MG63 (cell line): ENCODE measurements around the gene LCE3E. TPM values are rescaled to one million over a fixed set of nuclear protein-coding genes. Genes with fewer than 3 reads are reported as not detected.
A peak's percentile ranks its signal among the peaks of the same experiment; 100 is the strongest.
"Not testable (repeated sequence)": the region's sequence is repeated elsewhere in the genome, so short reads cannot be mapped to it uniquely, and the experiment has no call there.

Experiments
- DNase-seq: peaks from one replicate; pipeline ENCODE4 v3.0.0-alpha.2; 2020
- H3K27me3 ChIP-seq: fragments of 250-450 bp; sonication (Bioruptor Pico); 2 replicates; pipeline ENCODE4 v1.5.1; 2020; ENCODE audit warnings: mild to moderate bottlenecking, moderate library complexity
- H3K36me3 ChIP-seq: fragments of 250-450 bp; sonication (Bioruptor Pico); 2 replicates; pipeline ENCODE4 v1.5.1; 2020; ENCODE audit warnings: mild to moderate bottlenecking, moderate library complexity
- H3K4me3 ChIP-seq: fragments of 250-450 bp; sonication (Bioruptor Pico); 2 replicates; pipeline ENCODE4 v1.5.1; 2020; ENCODE audit warnings: mild to moderate bottlenecking, moderate library complexity
- H3K9me3 ChIP-seq: fragments of 250-450 bp; sonication (Bioruptor Pico); 2 replicates; pipeline ENCODE4 v1.5.1; 2020; ENCODE audit warnings: mild to moderate bottlenecking, moderate library complexity
- total RNA-seq: library from RNA; depleted of rRNA; stranded (reverse); fragments of >200 nt; shearing (Covaris generic); gene quantifications from 2 replicates; pipeline ENCODE4 v1.2.3, GENCODE V29; 2014; ENCODE audit warnings: low replicate concordance; rRNA removed

The LCE3E gene, protein sequence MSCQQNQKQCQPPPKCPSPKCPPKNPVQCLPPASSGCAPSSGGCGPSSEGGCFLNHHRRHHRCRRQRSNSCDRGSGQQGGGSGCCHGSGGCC
- not detected in 2 replicates for total RNA-seq

GRCh38 chr1:152566681-152567080, at the start of gene LCE3E:
Gene LCE3E (minus strand): TSS chr1:152566780. CDS start chr1:152566208, 572 bp downstream.
- 0 out of 2 replicates have a peak, but pooled peaks cover 2% of the 10 kb centered on the region for H3K9me3 ChIP-seq
- no peaks in the 10 kb centered on the region for H3K27me3 ChIP-seq
- H3K4me3 ChIP-seq: no peak within 1 kb of the TSS
- no peaks in the 10 kb centered on the region for H3K36me3 ChIP-seq
- no peak for DNase-seq

DNA sequence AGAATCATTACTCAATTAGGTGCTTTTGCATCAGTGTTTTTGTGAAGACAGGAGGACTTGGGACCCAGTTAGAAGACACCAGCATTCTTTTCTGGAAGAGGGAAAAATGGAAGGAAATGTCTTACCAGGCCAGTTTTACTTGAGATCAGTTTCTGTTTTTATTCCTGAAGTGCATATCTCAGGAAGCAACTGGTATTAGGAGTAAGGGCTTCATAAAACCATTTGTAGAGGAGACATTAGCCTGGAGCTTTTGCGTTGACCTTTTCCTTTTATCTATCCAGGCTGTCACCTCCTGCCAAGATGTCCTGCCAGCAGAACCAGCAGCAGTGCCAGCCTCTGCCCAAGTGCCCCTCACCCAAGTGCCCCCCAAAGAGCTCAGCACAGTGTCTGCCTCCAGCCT, 46.9 kb upstream of the LCE3E start, which contains the start of gene LCE3B:
TSS of gene LCE3B (plus strand) at position 301 of the 400 bp plus-strand sequence. CDS start at position 301, 0 bp downstream.
- Histone ChIP-seq H3K9me3 (peaks cover 5% of the 10 kb centered on the region; the same call in 1 of the 2 replicates), H3K4me3 (no peak within 1 kb of the TSS), H3K27me3 (no peaks in the 10 kb centered on the region), H3K36me3 (no peaks in the 10 kb centered on the region)
- no peak for DNase-seq

DNA sequence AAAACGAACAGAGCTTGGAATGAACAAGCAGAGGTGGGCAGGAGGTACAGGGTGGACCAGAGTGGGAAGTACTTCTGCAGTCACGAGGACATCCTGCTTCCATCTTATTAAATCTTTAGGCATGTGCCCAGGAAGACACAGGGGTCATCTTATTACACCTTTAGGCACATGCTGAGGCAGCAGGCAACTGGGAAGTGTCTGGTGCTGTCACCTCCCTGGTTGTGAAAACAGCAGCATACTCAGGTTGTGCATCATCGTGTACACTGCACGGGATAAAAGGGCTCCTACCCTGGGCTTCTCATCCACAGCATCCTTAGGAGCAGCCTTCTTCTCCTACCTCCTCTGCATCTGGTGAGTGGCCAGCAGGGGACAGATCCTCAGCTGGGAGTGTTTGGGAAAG, 33.4 kb upstream of the LCE3E start, which contains the start of gene LCE3C:
TSS of gene LCE3C (plus strand) at position 301 of the 400 bp plus-strand sequence. CDS start 498 bp downstream, outside the sequence.
- no peak for DNase-seq
- Histone ChIP-seq H3K36me3 (no peaks in the 10 kb centered on the region), H3K27me3 (no peaks in the 10 kb centered on the region), H3K9me3 (no peaks in the 10 kb centered on the region), H3K4me3 (no peak within 1 kb of the TSS)

- DNase-seq: no peak
- no peak overlapping the region for H3K4me3 ChIP-seq
- H3K9me3 ChIP-seq: no peaks in the 10 kb centered on the region
- H3K27me3 ChIP-seq: no peaks in the 10 kb centered on the region
- H3K36me3 ChIP-seq: no peaks in the 10 kb centered on the region
These were observed 30.4 kb upstream of the LCE3E start for GRCh38 chr1:152596986-152597385.

- no peak for DNase-seq
- H3K4me3 ChIP-seq: no peak overlapping the region
- H3K9me3 ChIP-seq: no peaks in the 10 kb centered on the region
- H3K36me3 ChIP-seq: no peaks in the 10 kb centered on the region
- no peaks in the 10 kb centered on the region for H3K27me3 ChIP-seq
These were observed 19.0 kb upstream of the LCE3E start for GRCh38 chr1:152585586-152585985.

DNA sequence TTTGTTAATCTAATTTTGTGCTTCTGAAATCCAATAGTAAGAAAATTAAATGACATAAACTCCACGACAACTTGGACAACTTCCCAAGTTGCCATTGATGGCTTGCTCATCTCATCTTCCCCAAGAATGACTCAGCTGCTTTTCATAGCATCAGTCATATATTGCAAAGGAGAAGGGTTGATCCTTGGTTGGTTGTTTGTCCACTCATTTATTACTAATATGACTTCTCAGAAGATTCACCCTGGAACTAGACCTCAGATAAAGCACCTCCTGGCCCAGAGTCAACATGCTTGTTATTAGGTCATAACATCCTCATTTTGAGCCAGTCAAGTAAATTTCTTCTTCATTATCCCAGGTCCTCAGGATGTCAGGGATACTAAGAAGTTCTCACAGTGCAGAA, 16.1 kb upstream of the LCE3E start:
- H3K36me3 ChIP-seq: no peaks in the 10 kb centered on the region
- peak; percentile 53 for DNase-seq
- H3K27me3 ChIP-seq: no peaks in the 10 kb centered on the region
- H3K9me3 ChIP-seq: no peaks in the 10 kb centered on the region
- H3K4me3 ChIP-seq: no peak overlapping the region

- no peaks in the 10 kb centered on the region for H3K27me3 ChIP-seq
- no peak within 1 kb of the TSS for H3K4me3 ChIP-seq
- H3K36me3 ChIP-seq: no peaks in the 10 kb centered on the region
- H3K9me3 ChIP-seq: no peaks in the 10 kb centered on the region
- no peak for DNase-seq
These were observed 13.9 kb upstream of the LCE3E start, which contains the start of gene LCE3D for GRCh38 chr1:152580433-152580832. Gene LCE3D (minus strand): TSS chr1:152580516. CDS start chr1:152579936, 580 bp downstream.

GRCh38 chr1:152579526-152579925, 12.9 kb upstream of the LCE3E start:
- not testable (repeated sequence) for H3K36me3 ChIP-seq, H3K27me3 ChIP-seq, H3K9me3 ChIP-seq, DNase-seq, H3K4me3 ChIP-seq

DNA sequence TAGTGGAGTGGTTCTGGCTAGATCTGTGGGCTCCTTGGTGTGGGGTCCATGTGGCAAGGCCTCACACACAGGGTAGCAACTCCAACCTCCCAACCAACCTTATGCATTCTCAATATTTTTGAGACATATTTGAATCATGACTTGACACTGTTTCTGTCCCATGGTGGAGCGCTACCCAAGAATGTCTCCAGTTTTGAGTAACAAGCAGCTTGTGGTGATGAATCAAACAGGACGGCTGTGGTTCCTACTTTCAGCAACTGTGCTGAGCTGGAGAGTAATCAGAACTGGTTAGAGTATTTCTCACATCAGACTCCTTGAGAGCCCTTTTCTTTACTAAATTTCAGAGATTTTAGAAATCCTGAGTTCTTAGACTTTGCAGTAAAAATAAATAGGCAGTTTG, 10.6 kb upstream of the LCE3E start:
- Histone ChIP-seq H3K27me3 (0 out of 2 replicates have a peak, but pooled peaks cover 6% of the 10 kb centered on the region), H3K36me3 (no peaks in the 10 kb centered on the region), H3K9me3 (no peaks in the 10 kb centered on the region), H3K4me3 (no peak overlapping the region)
- no peak for DNase-seq

- H3K36me3 ChIP-seq: no peaks in the 10 kb centered on the region
- 0 out of 2 replicates have a peak, but pooled peaks cover 2% of the 10 kb centered on the region for H3K9me3 ChIP-seq
- DNase-seq: no peak
- no peaks in the 10 kb centered on the region for H3K27me3 ChIP-seq
- H3K4me3 ChIP-seq: no peak overlapping the region
These were observed 905 bp downstream of the LCE3E start for GRCh38 chr1:152565535-152566215.

DNA sequence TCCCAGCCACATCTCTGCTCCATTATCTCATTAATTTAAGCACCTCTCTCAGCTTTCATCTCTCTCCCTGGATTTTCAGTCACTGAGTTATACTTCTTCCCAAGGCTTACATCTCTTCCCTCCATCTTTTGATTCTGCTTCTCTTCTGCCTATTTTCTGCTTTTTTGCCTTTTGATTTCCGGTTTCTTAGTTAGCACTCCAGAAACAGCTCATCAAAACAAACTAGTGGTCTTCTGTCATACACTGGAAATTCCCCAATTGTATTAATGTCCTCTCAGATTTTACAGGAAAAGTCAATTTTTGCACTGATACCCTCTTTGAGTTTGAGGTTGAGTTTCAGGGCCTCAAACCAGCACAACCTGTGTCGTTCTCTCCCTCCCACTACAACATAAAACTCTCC, 1.5 kb downstream of the LCE3E start:
- Histone ChIP-seq H3K36me3 (no peaks in the 10 kb centered on the region), H3K27me3 (no peaks in the 10 kb centered on the region), H3K4me3 (no peak overlapping the region), H3K9me3 (0 out of 2 replicates have a peak, but pooled peaks cover 2% of the 10 kb centered on the region)
- DNase-seq: no peak

GRCh38 chr1:152548358-152548757, 18.2 kb downstream of the LCE3E start:
- H3K36me3 ChIP-seq, H3K9me3 ChIP-seq, H3K4me3 ChIP-seq, DNase-seq, H3K27me3 ChIP-seq: not testable (repeated sequence)

GRCh38 chr1:152546704-152547103, 19.9 kb downstream of the LCE3E start:
- Histone ChIP-seq H3K27me3 (no peaks in the 10 kb centered on the region), H3K4me3 (no peak overlapping the region), H3K9me3 (0 out of 2 replicates have a peak, but pooled peaks cover 1% of the 10 kb centered on the region), H3K36me3 (no peaks in the 10 kb centered on the region)
- DNase-seq: no peak

DNA sequence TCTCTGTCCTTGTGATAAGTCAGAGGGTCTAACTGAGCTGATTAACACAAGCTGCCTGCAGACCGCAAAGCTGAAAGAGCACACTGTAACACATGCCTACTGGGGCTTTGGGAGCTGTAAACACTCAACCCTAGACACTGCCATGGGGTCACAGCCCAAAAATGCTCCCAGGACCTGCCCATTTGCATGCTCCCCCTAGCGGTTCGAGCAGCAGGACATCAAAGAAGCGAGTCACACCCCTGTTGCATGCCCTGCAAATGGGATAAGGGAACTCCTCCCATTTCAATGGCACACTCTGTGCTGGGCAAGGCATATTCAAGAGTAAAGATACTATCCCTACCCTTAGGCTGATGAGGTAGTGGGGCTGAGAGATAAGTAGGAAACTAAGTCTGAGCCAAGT, 22.8 kb downstream of the LCE3E start:
- DNase-seq: peak; percentile 46
- H3K9me3 ChIP-seq: 0 out of 2 replicates have a peak, but pooled peaks cover 1% of the 10 kb centered on the region
- peaks cover 2% of the 10 kb centered on the region; the same call in 1 of the 2 replicates for H3K27me3 ChIP-seq
- no peak overlapping the region for H3K4me3 ChIP-seq
- H3K36me3 ChIP-seq: no peaks in the 10 kb centered on the region

- no peak for DNase-seq
- H3K36me3 ChIP-seq: no peaks in the 10 kb centered on the region
- H3K4me3 ChIP-seq: no peak overlapping the region
- H3K9me3 ChIP-seq: no peaks in the 10 kb centered on the region
- peaks cover 2% of the 10 kb centered on the region; the same call in 1 of the 2 replicates for H3K27me3 ChIP-seq
These were observed 26.7 kb downstream of the LCE3E start for GRCh38 chr1:152539901-152540300.

- no peaks in the 10 kb centered on the region for H3K9me3 ChIP-seq
- no peak overlapping the region for H3K4me3 ChIP-seq
- no peaks in the 10 kb centered on the region for H3K36me3 ChIP-seq
- H3K27me3 ChIP-seq: peaks cover 2% of the 10 kb centered on the region; the same call in 1 of the 2 replicates
- no peak for DNase-seq
These were observed 29.1 kb downstream of the LCE3E start for GRCh38 chr1:152537496-152537895.

GRCh38 chr1:152535774-152536173, 30.8 kb downstream of the LCE3E start:
- no peaks in the 10 kb centered on the region; the same call in 1 of the 2 replicates for H3K27me3 ChIP-seq
- H3K36me3 ChIP-seq: no peaks in the 10 kb centered on the region
- peaks cover 4% of the 10 kb centered on the region; the same call in 1 of the 2 replicates for H3K9me3 ChIP-seq
- no peak for DNase-seq
- no peak overlapping the region for H3K4me3 ChIP-seq
